Mammary epithelial cell (primary cell): ENCODE measurements around the gene SYNDIG1.

Experiments used
- EZH2 ChIP-seq: IDR thresholded peaks from 2 replicates; pipeline ENCODE4 v1.6.1; 2012; ENCODE audit warnings: low read length, inconsistent platforms, borderline replicate concordance
- TF ChIP-seq, protein P1 (sequence below), 2 donors: IDR thresholded peaks in 1 of 2; conservative IDR thresholded peaks in 1 of 2; 2 replicates each; pipeline ENCODE4 v1.5.1; 2011 to 2012; ENCODE audit warnings: inconsistent platforms in 2 of 2, low read length in 2 of 2, mild to moderate bottlenecking in 2 of 2, control low read depth in 1 of 2, low read depth in 1 of 2; ENCODE audit not compliant: insufficient read depth in 1 of 2; ENCODE audit errors: extremely low read depth in 1 of 2

DNA sequence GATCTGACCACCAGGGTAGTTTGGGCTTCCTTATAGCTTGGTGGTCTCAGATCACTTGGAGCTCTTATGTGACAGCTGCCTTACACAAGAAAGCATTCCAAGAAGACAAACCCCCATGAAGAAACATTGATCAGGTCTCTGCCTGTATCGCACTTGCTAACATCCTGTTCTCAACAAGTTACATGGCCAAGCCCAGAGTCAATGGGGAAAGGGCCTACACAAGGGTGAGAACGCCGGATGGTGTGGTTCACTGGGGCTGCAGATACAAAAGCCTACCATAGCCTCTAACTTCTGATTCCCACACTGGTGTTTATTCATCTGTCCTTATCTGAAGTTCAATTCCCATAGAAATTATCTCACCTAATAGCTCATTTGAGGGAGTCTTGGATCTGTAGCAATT lies 235.5 kb downstream of the SYNDIG1 start:
- TF ChIP-seq, protein P1, sequence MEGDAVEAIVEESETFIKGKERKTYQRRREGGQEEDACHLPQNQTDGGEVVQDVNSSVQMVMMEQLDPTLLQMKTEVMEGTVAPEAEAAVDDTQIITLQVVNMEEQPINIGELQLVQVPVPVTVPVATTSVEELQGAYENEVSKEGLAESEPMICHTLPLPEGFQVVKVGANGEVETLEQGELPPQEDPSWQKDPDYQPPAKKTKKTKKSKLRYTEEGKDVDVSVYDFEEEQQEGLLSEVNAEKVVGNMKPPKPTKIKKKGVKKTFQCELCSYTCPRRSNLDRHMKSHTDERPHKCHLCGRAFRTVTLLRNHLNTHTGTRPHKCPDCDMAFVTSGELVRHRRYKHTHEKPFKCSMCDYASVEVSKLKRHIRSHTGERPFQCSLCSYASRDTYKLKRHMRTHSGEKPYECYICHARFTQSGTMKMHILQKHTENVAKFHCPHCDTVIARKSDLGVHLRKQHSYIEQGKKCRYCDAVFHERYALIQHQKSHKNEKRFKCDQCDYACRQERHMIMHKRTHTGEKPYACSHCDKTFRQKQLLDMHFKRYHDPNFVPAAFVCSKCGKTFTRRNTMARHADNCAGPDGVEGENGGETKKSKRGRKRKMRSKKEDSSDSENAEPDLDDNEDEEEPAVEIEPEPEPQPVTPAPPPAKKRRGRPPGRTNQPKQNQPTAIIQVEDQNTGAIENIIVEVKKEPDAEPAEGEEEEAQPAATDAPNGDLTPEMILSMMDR (conservative IDR thresholded peaks at IDR 0.05 in 1 of 2, IDR thresholded peaks at IDR 0.05 in 1 of 2; ENCODE audit: extremely low read depth in 1 of 2, insufficient read depth in 1 of 2, low read depth in 1 of 2, low read length in 2 of 2), result no peak
- TF ChIP-seq EZH2, result no peak
